Upper lobe of left lung (tissue), 6 donors: ENCODE measurements around the gene ZDHHC14. TPM values are rescaled to one million over a fixed set of nuclear protein-coding genes. Genes with fewer than 3 reads are reported as not detected.

Experiments used
- ATAC-seq, 2 donors: fragments of 200-7000 bp; cut with Tn5 transposase; one replicate each; pipeline ENCODE4 v1.9.1; 2022; ENCODE audit warnings: mild to moderate bottlenecking in 2 of 2, moderate library complexity in 2 of 2; ENCODE audit not compliant: low FRiP score in 2 of 2
- DNase-seq, 2 donors: peaks; one replicate each; pipeline ENCODE4 v3.0.0-alpha.2; 2019 to 2020
- H3K27ac ChIP-seq, 4 donors: fragments of 200-600 bp; sonication (generic); one replicate each; pipeline ENCODE4 v1.5.1; 2016 to 2019
- H3K27me3 ChIP-seq, 4 donors: fragments of 200-600 bp; sonication (generic); one replicate each; pipeline ENCODE4 v1.5.1; 2017 to 2019
- H3K36me3 ChIP-seq, 4 donors: fragments of 200-600 bp; sonication (generic); one replicate each; pipeline ENCODE4 v1.5.1; 2016 to 2019
- H3K4me1 ChIP-seq, 4 donors: fragments of 200-600 bp; sonication (generic); one replicate each; pipeline ENCODE4 v1.5.1; 2018 to 2019
- H3K4me3 ChIP-seq, 4 donors: fragments of 200-600 bp; sonication (generic); one replicate each; pipeline ENCODE4 v1.5.1; 2017 to 2019; ENCODE audit warnings: mild to moderate bottlenecking in 2 of 4, moderate library complexity in 1 of 4
- H3K9me3 ChIP-seq, 4 donors: fragments of 200-600 bp; sonication (generic); one replicate each; pipeline ENCODE4 v1.5.1; 2018 to 2019
- EP300 ChIP-seq, 4 donors: sonication (generic); formaldehyde crosslinking; IDR thresholded peaks; one replicate each; pipeline ENCODE4 v1.5.1; 2017; ENCODE audit warnings: antibody characterized with exemption in 4 of 4, control low read depth in 2 of 4
- POLR2A ChIP-seq, 4 donors: fragments of 450-650 bp; IDR thresholded peaks; one replicate each; pipeline ENCODE4 v1.5.1; 2016 to 2017; ENCODE audit warnings: antibody characterized with exemption in 4 of 4, mild to moderate bottlenecking in 2 of 4
- POLR2AphosphoS5 ChIP-seq, 2 donors: sonication (generic); formaldehyde crosslinking; IDR thresholded peaks; one replicate each; pipeline ENCODE4 v1.5.1; 2017; ENCODE audit warnings: antibody characterized with exemption in 2 of 2
- WGBS, 2 donors: methylation state at CpG; one replicate each; pipeline ENCODE4 v1.1.5; 2017 to 2018; 5-methylcytosine and 5-hydroxymethylcytosine counted together
- total RNA-seq, 6 donors: library from RNA; depleted of rRNA in 4 of 6; stranded (reverse); fragments of >200 nt in 4 of 6; gene quantifications; one replicate each; pipeline versions ENCODE4 v1.1.0 to v1.2.1, GENCODE V29; 2016 to 2021
- TF ChIP-seq, protein P1 (sequence below), 6 experiments: fragments of 450-650 bp in 4 of 6; fragments of 200-600 bp in 2 of 6; sonication (generic) in 2 of 6; IDR thresholded peaks; one replicate each; pipeline ENCODE4 v1.5.1; 2016 to 2019; ENCODE audit warnings: antibody characterized with exemption in 6 of 6
- donor health status: DM: no; HTN: no; CAD: no; lungs with moderate emphysema.
- donor health status: DM: no; HTN: yes; CAD: no; lungs with severe emphysema.

The ZDHHC14 gene
- total RNA-seq, 6 donors from 2014 or later: 5.3 to 16.5 (median 9.4) TPM

DNA sequence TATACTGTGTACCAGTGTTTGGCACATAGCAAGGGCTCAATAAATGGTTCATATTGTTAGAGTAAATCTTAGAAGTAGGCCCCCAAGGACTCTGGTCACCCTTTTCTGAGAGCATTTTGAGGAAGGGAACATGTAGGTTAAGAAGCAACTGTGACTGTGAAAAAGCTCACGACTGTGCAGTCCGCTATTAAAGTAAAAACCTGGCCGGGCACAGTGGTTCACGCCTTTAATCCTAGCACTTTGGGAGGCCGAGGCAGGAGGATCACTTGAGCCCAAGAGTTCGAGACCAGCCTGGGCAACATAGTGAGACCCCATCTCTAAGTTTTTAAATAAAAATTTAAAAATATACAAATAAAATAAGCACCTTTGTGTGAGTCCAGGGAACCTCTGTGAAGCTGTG, 5.0 kb downstream of the ZDHHC14 start:
- ATAC-seq: no peak
- TF ChIP-seq, protein P1, sequence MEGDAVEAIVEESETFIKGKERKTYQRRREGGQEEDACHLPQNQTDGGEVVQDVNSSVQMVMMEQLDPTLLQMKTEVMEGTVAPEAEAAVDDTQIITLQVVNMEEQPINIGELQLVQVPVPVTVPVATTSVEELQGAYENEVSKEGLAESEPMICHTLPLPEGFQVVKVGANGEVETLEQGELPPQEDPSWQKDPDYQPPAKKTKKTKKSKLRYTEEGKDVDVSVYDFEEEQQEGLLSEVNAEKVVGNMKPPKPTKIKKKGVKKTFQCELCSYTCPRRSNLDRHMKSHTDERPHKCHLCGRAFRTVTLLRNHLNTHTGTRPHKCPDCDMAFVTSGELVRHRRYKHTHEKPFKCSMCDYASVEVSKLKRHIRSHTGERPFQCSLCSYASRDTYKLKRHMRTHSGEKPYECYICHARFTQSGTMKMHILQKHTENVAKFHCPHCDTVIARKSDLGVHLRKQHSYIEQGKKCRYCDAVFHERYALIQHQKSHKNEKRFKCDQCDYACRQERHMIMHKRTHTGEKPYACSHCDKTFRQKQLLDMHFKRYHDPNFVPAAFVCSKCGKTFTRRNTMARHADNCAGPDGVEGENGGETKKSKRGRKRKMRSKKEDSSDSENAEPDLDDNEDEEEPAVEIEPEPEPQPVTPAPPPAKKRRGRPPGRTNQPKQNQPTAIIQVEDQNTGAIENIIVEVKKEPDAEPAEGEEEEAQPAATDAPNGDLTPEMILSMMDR (IDR thresholded peaks at IDR 0.05): no peak
- TF ChIP-seq POLR2AphosphoS5 (IDR thresholded peaks at IDR 0.05) (no peak), POLR2A (IDR thresholded peaks at IDR 0.05) (no peak), EP300 (IDR thresholded peaks at IDR 0.05) (no peak)
- 90 to 95% methylated on average over 6 of the region's 6 CpGs for WGBS, 2 donors

DNA sequence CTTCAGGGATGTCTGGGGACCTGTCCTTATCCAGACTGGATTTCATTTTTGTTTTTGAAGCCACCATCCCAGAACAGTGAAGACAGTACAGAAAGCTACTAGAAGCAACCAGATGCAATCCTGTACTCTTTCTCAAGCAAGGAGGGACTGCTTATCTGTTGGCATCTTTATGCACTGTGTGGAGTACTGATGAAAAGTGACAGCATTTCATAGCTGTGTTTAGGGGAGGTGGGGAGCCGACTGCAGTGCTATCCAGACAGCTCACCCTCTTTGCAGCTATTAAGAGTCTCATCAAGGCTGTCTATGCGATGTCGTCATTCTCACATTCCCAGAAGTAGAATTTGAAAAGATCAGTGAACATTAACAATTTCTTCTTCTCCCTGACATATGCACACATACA, 5.5 kb downstream of the ZDHHC14 start:
- TF ChIP-seq EP300 (IDR thresholded peaks at IDR 0.05) (no peak), POLR2AphosphoS5 (IDR thresholded peaks at IDR 0.05) (no peak), POLR2A (IDR thresholded peaks at IDR 0.05) (no peak)
- TF ChIP-seq, protein P1 (IDR thresholded peaks at IDR 0.05): no peak
- ATAC-seq: no peak
- H3K4me1 ChIP-seq: peaks cover 3 to 15% (median 6%) of the 10 kb centered on the region in 4 donors
- no peaks in the 10 kb centered on the region for H3K27me3 ChIP-seq
- no peak for DNase-seq
- H3K36me3 ChIP-seq: no peaks in the 10 kb centered on the region
- H3K4me3 ChIP-seq: no peak overlapping the region
- H3K27ac ChIP-seq: no peak overlapping the region
- WGBS, 2 donors: 74 to 76% methylated on average over 3 of the region's 3 CpGs
- peaks cover 0 to 14% (median 11%) of the 10 kb centered on the region in 4 donors for H3K9me3 ChIP-seq

More for the DNA sequence above, 5.0 kb downstream of the ZDHHC14 start:
- no peak overlapping the region for H3K27ac ChIP-seq
- no peaks in the 10 kb centered on the region for H3K27me3 ChIP-seq
- no peak overlapping the region for H3K4me3 ChIP-seq
- H3K4me1 ChIP-seq: peaks cover 3 to 15% (median 6%) of the 10 kb centered on the region in 4 donors
- H3K36me3 ChIP-seq: no peaks in the 10 kb centered on the region
- H3K9me3 ChIP-seq: peaks cover 0 to 11% (median 8%) of the 10 kb centered on the region in 4 donors
- DNase-seq: no peak

DNA sequence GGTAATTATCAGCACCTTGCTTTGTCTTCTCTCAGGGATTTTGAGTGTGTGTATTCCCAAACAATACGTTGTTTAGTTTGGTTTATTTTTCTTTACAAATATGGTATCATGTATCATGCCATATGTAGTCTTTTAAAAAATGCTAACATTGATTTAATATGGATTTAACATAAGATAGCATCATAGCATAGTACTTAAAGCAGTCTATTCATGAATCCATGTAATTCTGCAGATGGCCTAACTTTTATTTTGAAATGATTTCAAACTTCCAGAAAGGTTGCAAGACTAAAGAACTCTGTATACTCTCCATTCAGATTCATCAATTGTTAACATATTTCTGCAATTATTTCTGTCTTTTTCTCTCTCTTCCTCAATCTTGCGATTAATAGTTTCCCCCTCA, 7.9 kb downstream of the ZDHHC14 start:
- no peak for ATAC-seq
- TF ChIP-seq EP300 (IDR thresholded peaks at IDR 0.05) (no peak), POLR2AphosphoS5 (IDR thresholded peaks at IDR 0.05) (no peak), POLR2A (IDR thresholded peaks at IDR 0.05) (no peak)
- Histone ChIP-seq H3K27me3 (no peaks in the 10 kb centered on the region), H3K9me3 (peaks cover 0 to 14% (median 11%) of the 10 kb centered on the region in 4 donors), H3K36me3 (no peaks in the 10 kb centered on the region), H3K4me1 (peaks cover 0 to 3% (median 0%) of the 10 kb centered on the region in 4 donors), H3K27ac (no peak overlapping the region), H3K4me3 (no peak overlapping the region)
- no peak for DNase-seq
- 88 to 98% methylated on average over 2 of the region's 2 CpGs for WGBS, 2 donors

DNA sequence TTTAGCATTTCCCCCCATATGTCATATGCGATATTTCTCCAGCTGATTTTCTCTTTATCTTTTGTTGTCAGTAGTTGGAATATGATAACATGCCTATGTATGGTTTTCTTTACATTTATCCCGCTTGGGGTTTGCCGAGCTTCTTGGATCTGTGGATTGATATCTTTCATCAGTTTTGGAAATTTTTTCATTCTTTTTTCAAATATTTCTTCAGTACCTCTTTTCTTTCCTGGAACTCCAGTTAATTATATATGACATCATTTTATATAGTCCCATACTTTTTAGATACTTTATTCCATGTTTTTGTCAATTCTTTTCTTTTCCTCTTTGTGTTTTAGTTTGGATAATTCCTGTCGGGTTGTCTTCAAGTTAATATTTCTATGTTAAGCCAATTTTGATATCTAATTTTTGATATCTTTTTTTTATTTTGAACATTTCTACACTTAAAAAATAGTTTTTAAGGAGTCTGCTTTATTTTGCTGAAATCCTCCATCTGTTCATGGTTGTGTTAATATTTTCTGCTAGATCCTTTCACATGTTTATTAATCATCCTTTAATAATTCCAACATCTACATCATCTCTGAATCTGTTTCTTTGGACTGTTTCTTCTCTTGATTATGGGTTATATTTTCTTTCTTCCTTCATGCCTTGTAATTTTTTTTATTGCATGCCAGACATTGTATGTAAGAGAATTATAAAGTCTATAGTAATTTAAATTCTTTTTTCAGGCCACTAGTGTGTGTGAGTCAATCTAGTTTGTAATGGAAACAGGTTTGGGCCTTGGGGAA, 9.5 kb downstream of the ZDHHC14 start:
- DNase-seq (no peak), ATAC-seq (no peak)
- Histone ChIP-seq H3K4me1 (peaks cover 0 to 3% (median 0%) of the 10 kb centered on the region in 4 donors), H3K9me3 (peaks cover 0 to 14% (median 11%) of the 10 kb centered on the region in 4 donors), H3K36me3 (no peaks in the 10 kb centered on the region), H3K27ac (no peak overlapping the region), H3K4me3 (no peak overlapping the region), H3K27me3 (no peaks in the 10 kb centered on the region)
- TF ChIP-seq, protein P1 (IDR thresholded peaks at IDR 0.05): no peak
- TF ChIP-seq POLR2AphosphoS5 (IDR thresholded peaks at IDR 0.05) (no peak), POLR2A (IDR thresholded peaks at IDR 0.05) (no peak), EP300 (IDR thresholded peaks at IDR 0.05) (no peak)
- 97 to 100% methylated on average over 4 of the region's 4 CpGs for WGBS, 2 donors

DNA sequence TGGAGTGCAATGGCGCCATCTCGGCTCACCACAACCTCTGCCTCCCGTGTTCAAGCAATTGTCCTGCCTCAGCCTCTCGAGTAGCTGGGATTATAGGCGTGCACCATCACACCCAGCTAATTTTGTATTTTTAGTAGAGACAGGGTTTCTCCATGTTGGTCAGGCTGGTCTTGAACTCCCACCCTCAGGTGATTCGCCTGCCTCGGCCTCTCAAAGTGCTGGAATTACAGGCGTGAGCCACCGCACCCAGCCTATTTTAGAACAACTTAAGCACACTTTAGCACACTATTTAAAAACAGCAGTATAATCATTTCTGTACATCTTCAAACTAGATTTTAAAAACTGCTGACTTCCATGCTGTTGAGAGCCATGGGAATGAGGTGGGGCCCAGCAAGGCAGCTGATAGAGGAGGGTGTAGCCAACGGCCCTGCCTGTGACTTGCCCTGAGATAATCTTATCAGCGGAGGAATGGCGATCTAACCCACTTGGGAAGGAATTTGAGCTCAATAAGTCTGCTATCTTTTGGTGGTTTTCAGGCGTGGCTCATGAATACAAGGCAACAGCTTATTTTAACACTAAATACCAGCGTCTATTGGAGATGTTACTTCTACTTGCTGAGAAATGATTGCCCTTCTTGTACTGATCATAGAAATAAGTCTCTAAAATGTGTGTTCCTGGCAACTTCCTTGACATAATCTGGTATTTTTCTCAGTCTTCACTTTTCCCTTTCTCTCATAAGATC, 12.1 kb downstream of the ZDHHC14 start:
- Histone ChIP-seq H3K9me3 (peaks cover 0 to 14% (median 11%) of the 10 kb centered on the region in 4 donors), H3K36me3 (no peaks in the 10 kb centered on the region), H3K27ac (no peak overlapping the region), H3K4me3 (no peak overlapping the region), H3K27me3 (no peaks in the 10 kb centered on the region), H3K4me1 (peaks cover 0 to 3% (median 0%) of the 10 kb centered on the region in 4 donors)
- ATAC-seq: peak in 1 of 2 donors; percentile 49
- DNase-seq: no peak
- TF ChIP-seq, protein P1 (IDR thresholded peaks at IDR 0.05): no peak
- TF ChIP-seq POLR2AphosphoS5 (IDR thresholded peaks at IDR 0.05) (no peak), POLR2A (IDR thresholded peaks at IDR 0.05) (no peak), EP300 (IDR thresholded peaks at IDR 0.05) (no peak)
- WGBS, 2 donors: 82 to 88% methylated on average over 14 of the region's 14 CpGs
